ENCODE data around the gene ANKS6. TPM values are rescaled to one million over a fixed set of nuclear protein-coding genes. Genes with fewer than 3 reads are reported as not detected.

ANKS6 gene
- total and polyA plus RNA-seq, 9 of the 15 experiments (the other 6 are each of a cell fraction or from before 2014, with no cell fraction given), result 9.9 to 74.5 (median 36.9) TPM

GRCh38 chr9:98796364-98797101 is at the start of gene ANKS6 (continued):
- no peak for TF ChIP-seq NFE2L1 (tag; IDR thresholded peaks at IDR 0.05; ENCODE audit: borderline replicate concordance, low read depth)
- TF ChIP-seq TGIF2 (CRISPR knock-in tag; IDR thresholded peaks at IDR 0.05), result no peak
- TF ChIP-seq CTCF (IDR thresholded peaks at IDR 0.05 in 2 of 3, conservative IDR thresholded peaks at IDR 0.05 in 1 of 3; ENCODE audit: insufficient read depth in 2 of 3, low read depth in 1 of 3, low read length in 3 of 3), result peak; percentile 19 to 72 (median 59); a peak in 4 of 6 replicates
- no peak for TF ChIP-seq SMARCA4 (IDR thresholded peaks at IDR 0.05)
- peak; percentile 45; the same call in 1 of the 2 replicates for TF ChIP-seq MAX (CRISPR knock-in tag; IDR thresholded peaks at IDR 0.05)
- no peak for TF ChIP-seq HOMEZ (CRISPR knock-in tag; IDR thresholded peaks at IDR 0.05)
- no peak for TF ChIP-seq ZNF57 (CRISPR knock-in tag; IDR thresholded peaks at IDR 0.05)
- TF ChIP-seq MYNN (IDR thresholded peaks at IDR 0.05), result no peak
- no peak for TF ChIP-seq MYNN (CRISPR knock-in tag; IDR thresholded peaks at IDR 0.05)
- TF ChIP-seq TEAD2 (tag; IDR thresholded peaks at IDR 0.05), result no peak
- peak in 1 of 2 experiments; percentile 62; a peak in 1 of 4 replicates for TF ChIP-seq TEAD1 (CRISPR knock-in tag; IDR thresholded peaks at IDR 0.05)
- TF ChIP-seq ELF1 (tag; IDR thresholded peaks at IDR 0.05), result no peak; the same call in 1 of the 2 replicates
- no peak for TF ChIP-seq PRDM10 (IDR thresholded peaks at IDR 0.05; ENCODE audit: partially characterized antibody)
- TF ChIP-seq SMAD1 (IDR thresholded peaks at IDR 0.05; ENCODE audit: low read depth, low read length, partially characterized antibody), result no peak
- TF ChIP-seq USF2 (CRISPR knock-in tag; IDR thresholded peaks at IDR 0.05), result no peak
- TF ChIP-seq ETV6 (IDR thresholded peaks at IDR 0.05; ENCODE audit: borderline replicate concordance in 1 of 2, low read depth in 2 of 2, low read length in 1 of 2), result no peak
- TF ChIP-seq ETV6 (CRISPR knock-in tag; IDR thresholded peaks at IDR 0.05; ENCODE audit: borderline replicate concordance), result no peak
- no peak for TF ChIP-seq DDX20 (tag; IDR thresholded peaks at IDR 0.05; ENCODE audit: low read depth)
- TF ChIP-seq BRD4 (IDR thresholded peaks at IDR 0.05), result no peak
- TF ChIP-seq KLF6 (CRISPR knock-in tag; IDR thresholded peaks at IDR 0.05; ENCODE audit: borderline replicate concordance), result no peak

Data from K562 (cell line).